Prostate gland (tissue), 2 donors: ENCODE measurements around the gene SERAC1. TPM values are rescaled to one million over a fixed set of nuclear protein-coding genes. Genes with fewer than 3 reads are reported as not detected.

Experiments
- DNase-seq: peaks from one replicate; pipeline ENCODE4 v3.0.0-alpha.2; 2019; ENCODE audit warnings: low spot score
- H3K27ac ChIP-seq, 2 donors: fragments of 200-600 bp; sonication (generic); 2 replicates each; pipeline ENCODE4 v1.5.1; 2017 to 2019
- H3K27me3 ChIP-seq: fragments of 200-600 bp; sonication (generic); replicated peaks from 2 replicates; pipeline ENCODE4 v1.5.1; 2019; ENCODE audit not compliant: insufficient read depth
- H3K36me3 ChIP-seq, 2 donors: fragments of 200-600 bp; sonication (generic); 1 replicate in 1 of 2; 2 replicates in 1 of 2; pipeline versions ENCODE4 v1.5.1 to v1.8.1; 2017 to 2019
- H3K4me1 ChIP-seq: fragments of 200-600 bp; sonication (generic); replicated peaks from 2 replicates; pipeline ENCODE4 v1.5.1; 2019
- H3K4me3 ChIP-seq, 2 donors: fragments of 200-600 bp; sonication (generic); 2 replicates each; pipeline ENCODE4 v1.5.1; 2017 to 2019
- H3K9me3 ChIP-seq: fragments of 200-600 bp; sonication (generic); 2 replicates; pipeline ENCODE4 v1.5.1; 2017
- CTCF ChIP-seq, 4 experiments: fragments of 200-600 bp in 2 of 4; fragments of 450-650 bp in 2 of 4; sonication (generic) in 2 of 4; IDR thresholded peaks; 1 replicate in 3 of 4; 2 replicates in 1 of 4; pipeline ENCODE4 v1.5.1; 2016 to 2019; ENCODE audit warnings: antibody characterized with exemption in 4 of 4, mild to moderate bottlenecking in 2 of 4, moderate library complexity in 2 of 4
- POLR2A ChIP-seq: fragments of 450-650 bp; IDR thresholded peaks from one replicate; pipeline ENCODE4 v1.6.1; 2016; ENCODE audit warnings: antibody characterized with exemption, mild to moderate bottlenecking
- POLR2AphosphoS5 ChIP-seq: sonication (generic); formaldehyde crosslinking; IDR thresholded peaks from one replicate; pipeline ENCODE4 v1.6.1; 2017; ENCODE audit warnings: antibody characterized with exemption
- WGBS: methylation state at CpG from one replicate; pipeline ENCODE4 v1.1.5; 2018; 5-methylcytosine and 5-hydroxymethylcytosine counted together
- intact Hi-C: fragments of 100-400 bp; cut with DNase I; formaldehyde crosslinking; loops from one replicate; pipeline ENCODE4 v1.14.2; 2022
- total RNA-seq, 2 donors: library from RNA; depleted of rRNA; stranded (reverse); fragments of >200 nt; gene quantifications; one replicate each; pipeline ENCODE4 v1.1.0, GENCODE V29; 2016

The SERAC1 gene
- total RNA-seq, 2 donors from 2014 or later = 6.5 to 8.2 TPM

- no peaks in the 10 kb centered on the region for H3K9me3 ChIP-seq
- no peaks in the 10 kb centered on the region for H3K36me3 ChIP-seq
- peaks cover 15% of the 10 kb centered on the region for H3K4me1 ChIP-seq
- intact Hi-C loops = no loop called here
- H3K27ac ChIP-seq = peak overlapping the region; percentile 84 to 89
- no peak overlapping the region for H3K4me3 ChIP-seq
- TF ChIP-seq CTCF (IDR thresholded peaks at IDR 0.05) (no peak), POLR2AphosphoS5 (peak; percentile 97), POLR2A (no peak)
- no peaks in the 10 kb centered on the region for H3K27me3 ChIP-seq
- peak; percentile 91 for DNase-seq
- 14% methylated on average over 8 of the region's 11 CpGs for WGBS
Observed at GRCh38 chr6:158060455-158061360, 107.4 kb downstream of the SERAC1 start.

Other genes starting within 250 kb of the SERAC1 start
- 10 to 100 TPM; 19.7 to 19.9 TPM for gene SYNJ2, start 186.4 kb downstream of the SERAC1 start, total RNA-seq
- 1 to 10 TPM; 4.8 to 5.1 TPM for gene GTF2H5, start 88 bp upstream of the SERAC1 start, total RNA-seq
- 100 to 1,000 TPM; 111 to 119 TPM for gene TULP4, start 144.2 kb upstream of the SERAC1 start, total RNA-seq